Activated naive CD4-positive, alpha-beta T cell treated with anti-CD3 and anti-CD28 coated beads, Interleukin-2, amount 50 U/mL, for 24 hours (primary cell): ENCODE results near the gene ACSM6.

Experiments
- H3K27ac Mint-ChIP-seq: one replicate; pipeline ENCODE4 v1.8.0; 2021; ENCODE audit warnings: mild to moderate bottlenecking, mixed read lengths
- H3K27me3 Mint-ChIP-seq: one replicate; pipeline ENCODE4 v1.8.0; 2021; ENCODE audit warnings: mixed read lengths
- H3K36me3 Mint-ChIP-seq: one replicate; pipeline ENCODE4 v1.8.0; 2021; ENCODE audit warnings: mixed read lengths
- H3K4me1 Mint-ChIP-seq: one replicate; pipeline ENCODE4 v1.8.0; 2021; ENCODE audit warnings: mixed read lengths
- H3K4me3 Mint-ChIP-seq: one replicate; pipeline ENCODE4 v1.8.0; 2021; ENCODE audit warnings: mild to moderate bottlenecking, mixed read lengths
- H3K9me3 Mint-ChIP-seq: one replicate; pipeline ENCODE4 v1.8.0; 2021; ENCODE audit warnings: mixed read lengths

Gene ACSM6

GRCh38 chr10:95248989-95249388 is 55.0 kb downstream of the ACSM6 start:
- Mint-ChIP-seq H3K4me1 (no peaks in the 10 kb centered on the region), H3K27ac (no peak overlapping the region)

GRCh38 chr10:95249467-95249866 is 55.4 kb downstream of the ACSM6 start:
- no peaks in the 10 kb centered on the region for H3K36me3 Mint-ChIP-seq
- no peak overlapping the region for H3K27ac Mint-ChIP-seq
- no peaks in the 10 kb centered on the region for H3K9me3 Mint-ChIP-seq
- H3K4me3 Mint-ChIP-seq: no peak overlapping the region
- H3K27me3 Mint-ChIP-seq: peaks cover 18% of the 10 kb centered on the region
- H3K4me1 Mint-ChIP-seq: no peaks in the 10 kb centered on the region

More at GRCh38 chr10:95248989-95249388, 55.0 kb downstream of the ACSM6 start:
- no peak overlapping the region for H3K4me3 Mint-ChIP-seq
- peaks cover 18% of the 10 kb centered on the region for H3K27me3 Mint-ChIP-seq
- H3K36me3 Mint-ChIP-seq: no peaks in the 10 kb centered on the region
- H3K9me3 Mint-ChIP-seq: no peaks in the 10 kb centered on the region

GRCh38 chr10:95250856-95251255 is 56.8 kb downstream of the ACSM6 start:
- no peak overlapping the region for H3K4me3 Mint-ChIP-seq
- H3K9me3 Mint-ChIP-seq: no peaks in the 10 kb centered on the region
- peaks cover 16% of the 10 kb centered on the region for H3K27me3 Mint-ChIP-seq
- no peaks in the 10 kb centered on the region for H3K36me3 Mint-ChIP-seq
- no peak overlapping the region for H3K27ac Mint-ChIP-seq
- H3K4me1 Mint-ChIP-seq: no peaks in the 10 kb centered on the region

GRCh38 chr10:95253007-95253406 is 59.0 kb downstream of the ACSM6 start:
- H3K4me3 Mint-ChIP-seq: no peak overlapping the region
- no peaks in the 10 kb centered on the region for H3K4me1 Mint-ChIP-seq
- no peaks in the 10 kb centered on the region for H3K9me3 Mint-ChIP-seq
- no peaks in the 10 kb centered on the region for H3K36me3 Mint-ChIP-seq
- H3K27me3 Mint-ChIP-seq: peaks cover 15% of the 10 kb centered on the region
- no peak overlapping the region for H3K27ac Mint-ChIP-seq

GRCh38 chr10:95253686-95254085 is 59.6 kb downstream of the ACSM6 start:
- peaks cover 15% of the 10 kb centered on the region for H3K27me3 Mint-ChIP-seq
- no peak overlapping the region for H3K27ac Mint-ChIP-seq
- H3K9me3 Mint-ChIP-seq: no peaks in the 10 kb centered on the region
- H3K4me3 Mint-ChIP-seq: no peak overlapping the region
- H3K4me1 Mint-ChIP-seq: no peaks in the 10 kb centered on the region
- H3K36me3 Mint-ChIP-seq: no peaks in the 10 kb centered on the region

GRCh38 chr10:95254629-95255028 is 60.6 kb downstream of the ACSM6 start:
- no peaks in the 10 kb centered on the region for H3K36me3 Mint-ChIP-seq
- H3K4me3 Mint-ChIP-seq: no peak overlapping the region
- peaks cover 14% of the 10 kb centered on the region for H3K27me3 Mint-ChIP-seq
- no peaks in the 10 kb centered on the region for H3K4me1 Mint-ChIP-seq
- no peak overlapping the region for H3K27ac Mint-ChIP-seq
- H3K9me3 Mint-ChIP-seq: no peaks in the 10 kb centered on the region

DNA sequence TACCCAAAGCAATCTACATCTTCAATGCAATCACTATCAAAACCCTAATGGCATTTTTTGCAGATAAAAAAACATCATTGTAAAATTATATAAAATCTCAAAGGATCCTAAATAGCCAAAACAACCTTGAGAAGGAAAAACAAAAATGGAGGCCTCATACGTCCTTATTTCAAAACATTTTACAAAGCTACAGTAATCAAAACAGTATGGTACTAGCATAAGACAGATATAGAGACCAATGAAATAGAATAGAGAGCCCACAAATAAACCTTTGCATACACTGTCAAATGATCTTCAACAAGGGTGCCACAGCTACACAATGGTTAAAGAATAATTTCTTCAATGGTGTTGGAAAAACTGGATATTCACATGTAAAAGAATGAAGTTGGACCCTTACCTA is 62.2 kb downstream of the ACSM6 start:
- H3K27me3 Mint-ChIP-seq: peaks cover 10% of the 10 kb centered on the region
- H3K27ac Mint-ChIP-seq: no peak overlapping the region
- H3K36me3 Mint-ChIP-seq: no peaks in the 10 kb centered on the region
- H3K9me3 Mint-ChIP-seq: no peaks in the 10 kb centered on the region
- no peaks in the 10 kb centered on the region for H3K4me1 Mint-ChIP-seq
- H3K4me3 Mint-ChIP-seq: no peak overlapping the region

GRCh38 chr10:95257849-95258248 is 63.8 kb downstream of the ACSM6 start:
- H3K4me1 Mint-ChIP-seq: no peaks in the 10 kb centered on the region
- no peak overlapping the region for H3K27ac Mint-ChIP-seq
- H3K9me3 Mint-ChIP-seq: no peaks in the 10 kb centered on the region
- no peak overlapping the region for H3K4me3 Mint-ChIP-seq
- H3K27me3 Mint-ChIP-seq: peaks cover 3% of the 10 kb centered on the region
- H3K36me3 Mint-ChIP-seq: no peaks in the 10 kb centered on the region

DNA sequence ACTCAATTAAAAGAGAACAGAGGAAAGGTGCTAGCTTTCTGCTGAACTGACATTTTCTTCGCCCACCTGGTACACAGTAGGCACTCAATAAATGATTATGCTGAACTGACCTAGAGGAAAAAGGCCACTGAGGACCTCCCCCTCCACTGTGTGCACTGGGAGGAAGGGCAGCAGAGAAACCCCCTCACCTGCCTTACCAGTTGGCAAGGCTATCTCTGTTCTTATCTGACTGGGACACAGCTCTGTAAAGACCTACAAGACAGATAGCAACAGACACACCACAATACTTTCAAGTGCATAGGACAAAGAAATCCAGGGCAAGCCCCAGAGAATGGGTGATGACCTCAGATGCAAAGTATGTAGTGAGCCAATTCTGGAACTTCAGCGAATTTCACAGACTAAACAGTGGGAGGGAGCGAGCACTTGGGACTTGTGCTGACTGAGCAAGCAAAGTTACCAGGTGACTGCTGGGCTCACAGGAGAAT is 66.4 kb downstream of the ACSM6 start:
- Mint-ChIP-seq H3K27ac (no peak overlapping the region), H3K36me3 (no peaks in the 10 kb centered on the region), H3K4me1 (no peaks in the 10 kb centered on the region), H3K4me3 (no peak overlapping the region), H3K27me3 (peaks cover 3% of the 10 kb centered on the region), H3K9me3 (no peaks in the 10 kb centered on the region)

DNA sequence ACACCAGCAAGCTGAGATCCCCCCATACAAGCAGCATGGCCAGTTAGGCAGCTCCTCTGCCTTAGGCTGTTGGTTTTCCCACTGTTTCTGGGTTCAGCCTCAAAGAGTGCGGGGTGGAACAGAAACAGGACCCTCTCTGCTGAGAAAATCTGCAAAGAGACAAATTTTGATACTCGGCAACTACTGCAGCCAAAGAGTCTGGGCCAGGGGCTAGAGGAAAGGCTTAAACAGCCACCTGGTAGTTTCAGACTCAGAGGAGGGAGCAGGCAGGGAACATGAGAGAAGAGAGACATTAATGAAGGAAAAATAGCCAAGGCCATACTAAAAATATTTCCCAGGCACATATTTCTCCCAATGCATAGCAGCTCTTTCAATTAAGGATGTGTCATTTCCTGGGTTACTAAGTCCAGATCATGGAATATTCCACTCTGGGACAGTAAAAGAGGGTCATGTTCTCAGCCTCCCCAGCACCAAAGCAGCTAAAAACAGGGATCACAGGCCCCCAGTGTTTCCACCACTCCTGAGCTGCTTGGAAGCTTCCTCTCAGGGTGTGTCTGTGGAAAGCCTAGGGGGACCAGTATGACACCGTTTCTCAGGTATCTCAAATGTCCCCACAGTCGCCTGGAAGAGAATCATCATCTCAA is 67.0 kb downstream of the ACSM6 start:
- H3K9me3 Mint-ChIP-seq: no peaks in the 10 kb centered on the region
- no peaks in the 10 kb centered on the region for H3K36me3 Mint-ChIP-seq

GRCh38 chr10:95261926-95262325 is 67.9 kb downstream of the ACSM6 start:
- no peak overlapping the region for H3K27ac Mint-ChIP-seq

More for the DNA sequence above, 67.0 kb downstream of the ACSM6 start:
- Mint-ChIP-seq H3K4me3 (no peak overlapping the region), H3K4me1 (no peaks in the 10 kb centered on the region), H3K27me3 (peaks cover 3% of the 10 kb centered on the region), H3K27ac (no peak overlapping the region)

GRCh38 chr10:95262763-95263518 is 68.9 kb downstream of the ACSM6 start:
- Mint-ChIP-seq H3K27ac (no peak overlapping the region), H3K4me3 (no peak overlapping the region), H3K9me3 (no peaks in the 10 kb centered on the region), H3K27me3 (peaks cover 3% of the 10 kb centered on the region), H3K36me3 (no peaks in the 10 kb centered on the region), H3K4me1 (no peaks in the 10 kb centered on the region)

More at GRCh38 chr10:95261926-95262325, 67.9 kb downstream of the ACSM6 start:
- H3K9me3 Mint-ChIP-seq: no peaks in the 10 kb centered on the region
- no peak overlapping the region for H3K4me3 Mint-ChIP-seq
- peaks cover 3% of the 10 kb centered on the region for H3K27me3 Mint-ChIP-seq
- H3K4me1 Mint-ChIP-seq: no peaks in the 10 kb centered on the region
- H3K36me3 Mint-ChIP-seq: no peaks in the 10 kb centered on the region

DNA sequence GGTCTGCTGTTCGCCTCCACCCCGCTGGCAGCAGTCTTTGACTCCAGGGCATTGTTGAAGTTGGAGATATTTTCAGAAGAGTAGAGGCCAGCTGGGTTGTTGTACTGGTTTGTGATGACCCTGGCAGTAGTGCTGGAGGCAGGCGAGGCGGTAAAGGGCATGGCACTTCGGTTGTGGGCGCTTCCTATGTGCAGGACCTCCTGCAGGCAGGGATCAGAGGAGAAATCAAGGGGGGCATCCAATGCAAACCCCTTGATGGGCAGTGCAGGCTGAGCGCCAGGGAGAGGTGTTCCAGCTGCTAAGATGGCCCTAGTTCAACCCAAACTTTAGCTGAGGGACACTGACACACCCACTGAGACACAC is 69.8 kb downstream of the ACSM6 start:
- H3K4me1 Mint-ChIP-seq: no peaks in the 10 kb centered on the region
- no peak overlapping the region for H3K27ac Mint-ChIP-seq
- no peaks in the 10 kb centered on the region for H3K9me3 Mint-ChIP-seq
- peaks cover 3% of the 10 kb centered on the region for H3K27me3 Mint-ChIP-seq
- no peak overlapping the region for H3K4me3 Mint-ChIP-seq
- no peaks in the 10 kb centered on the region for H3K36me3 Mint-ChIP-seq

GRCh38 chr10:95264227-95265051 is 70.4 kb downstream of the ACSM6 start:
- no peaks in the 10 kb centered on the region for H3K36me3 Mint-ChIP-seq
- no peak overlapping the region for H3K4me3 Mint-ChIP-seq
- peaks cover 3% of the 10 kb centered on the region for H3K27me3 Mint-ChIP-seq
- no peaks in the 10 kb centered on the region for H3K9me3 Mint-ChIP-seq
- no peak overlapping the region for H3K27ac Mint-ChIP-seq
- H3K4me1 Mint-ChIP-seq: no peaks in the 10 kb centered on the region

DNA sequence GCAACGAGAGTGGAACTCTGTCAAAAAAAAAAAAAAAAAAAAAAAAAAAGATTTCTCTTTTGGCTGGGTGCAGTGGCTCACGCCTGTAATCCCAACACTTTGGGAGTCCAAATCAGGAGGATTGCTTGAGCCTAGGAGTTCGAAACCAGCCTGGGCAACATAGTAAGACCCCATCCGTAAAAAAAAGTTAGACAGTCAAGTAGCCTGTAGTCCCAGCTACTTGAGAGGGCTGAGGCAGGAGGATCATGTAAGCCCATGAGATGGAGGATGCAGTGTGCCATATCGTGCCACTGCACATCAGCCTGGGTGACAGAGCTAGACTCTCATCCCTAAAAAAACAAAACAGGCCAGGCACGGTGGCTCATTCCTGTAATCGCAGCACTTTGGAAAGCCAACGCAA is 71.5 kb downstream of the ACSM6 start:
- Mint-ChIP-seq H3K9me3 (no peaks in the 10 kb centered on the region), H3K27me3 (peaks cover 3% of the 10 kb centered on the region), H3K4me3 (no peak overlapping the region), H3K4me1 (no peaks in the 10 kb centered on the region), H3K27ac (no peak overlapping the region), H3K36me3 (no peaks in the 10 kb centered on the region)

GRCh38 chr10:95266674-95267095 is 72.6 kb downstream of the ACSM6 start:
- Mint-ChIP-seq H3K27me3 (peaks cover 3% of the 10 kb centered on the region), H3K36me3 (no peaks in the 10 kb centered on the region), H3K9me3 (no peaks in the 10 kb centered on the region), H3K4me1 (no peaks in the 10 kb centered on the region), H3K27ac (no peak overlapping the region), H3K4me3 (no peak overlapping the region)
